Head of caudate nucleus (tissue), 42 donors: ENCODE results near the gene SGCG.
A peak's percentile ranks its signal among the peaks of the same experiment; 100 is the strongest.

Experiments used
- DNase-seq, 42 donors: peaks; one replicate each; pipeline versions ENCODE4 v3.0.0 to v3.0.0-alpha.2; 2020 to 2021; ENCODE audit warnings: mixed read lengths in 7 of 42
- intact Hi-C: fragments of 100-400 bp; cut with DNase I; formaldehyde crosslinking; loops from one replicate; pipeline ENCODE4 v1.15.0; 2022

SGCG gene

GRCh38 chr13:23321535-23322241, 140.9 kb downstream of the SGCG start:
- peak in 2 of 42 donors; percentile 12 to 55 for DNase-seq
- intact Hi-C loops, result no loop called here

- intact Hi-C loops, result no loop called here
- DNase-seq, result peak; percentile 37 to 94 (median 71)
Measured at GRCh38 chr13:23322353-23323336, 141.9 kb downstream of the SGCG start.

- DNase-seq, result peak in 17 of 42 donors; percentile 14 to 55 (median 24)
- intact Hi-C loops, result no loop called here
Measured at GRCh38 chr13:23323946-23324709, 143.3 kb downstream of the SGCG start.

- intact Hi-C loops, result no loop called here
- DNase-seq, result no peak
Measured at GRCh38 chr13:23325191-23325590, 144.4 kb downstream of the SGCG start.

- peak in 10 of 42 donors; percentile 16 to 52 (median 32) for DNase-seq
- intact Hi-C loops, result no loop called here
Measured at GRCh38 chr13:23330356-23330755, 149.6 kb downstream of the SGCG start.

GRCh38 chr13:23339225-23339624, 158.4 kb downstream of the SGCG start:
- intact Hi-C loops, result no loop called here

GRCh38 chr13:23344931-23345595, 164.3 kb downstream of the SGCG start:
- intact Hi-C loops, result no loop called here
- DNase-seq, result no peak

More at GRCh38 chr13:23339225-23339624, 158.4 kb downstream of the SGCG start:
- DNase-seq, result no peak

- intact Hi-C loops, result no loop called here
- DNase-seq, result no peak
Measured at GRCh38 chr13:23347601-23348000, 166.8 kb downstream of the SGCG start.

GRCh38 chr13:23348262-23349127, 167.7 kb downstream of the SGCG start:
- intact Hi-C loops, result no loop called here
- peak in 11 of 42 donors; percentile 12 to 62 (median 34) for DNase-seq

- no peak for DNase-seq
- intact Hi-C loops, result no loop called here
Measured at GRCh38 chr13:23349161-23349897, 168.6 kb downstream of the SGCG start.

- intact Hi-C loops, result no loop called here
- no peak for DNase-seq
Measured at GRCh38 chr13:23350009-23350408, 169.2 kb downstream of the SGCG start.

GRCh38 chr13:23352161-23352560, 171.4 kb downstream of the SGCG start:
- intact Hi-C loops, result no loop called here
- DNase-seq, result no peak

- intact Hi-C loops, result no loop called here
- DNase-seq, result no peak
Measured at GRCh38 chr13:23354520-23354919, 173.7 kb downstream of the SGCG start.

- DNase-seq, result no peak
- intact Hi-C loops, result no loop called here
Measured at GRCh38 chr13:23356368-23356767, 175.6 kb downstream of the SGCG start.

GRCh38 chr13:23357349-23357748, 176.6 kb downstream of the SGCG start:
- intact Hi-C loops, result no loop called here
- no peak for DNase-seq

- intact Hi-C loops, result no loop called here
Measured at GRCh38 chr13:23359882-23360281, 179.1 kb downstream of the SGCG start.

GRCh38 chr13:23365652-23366051, 184.9 kb downstream of the SGCG start:
- intact Hi-C loops, result no loop called here
- DNase-seq, result no peak

More at GRCh38 chr13:23359882-23360281, 179.1 kb downstream of the SGCG start:
- DNase-seq, result no peak
